ENCODE data around the gene PTPRK. TPM values are rescaled to one million over a fixed set of nuclear protein-coding genes. Genes with fewer than 3 reads are reported as not detected.

The PTPRK gene
- total RNA-seq (2022) (201 and 265 TPM in 2 replicates), Bru-seq, nascent RNA (percentile 98 among the genes with signal in this experiment), BruChase-seq, experiment 1, labeled RNA remaining after a 6-hour chase (percentile 89 among the genes with signal in this experiment), BruChase-seq, experiment 2, labeled RNA remaining after a 2-hour chase (percentile 86 among the genes with signal in this experiment)
- long read RNA-seq, full-length matches to known transcripts = 57 of 301 reads
- long read RNA-seq, partial matches to known transcripts = 36 of 301 reads
- long read RNA-seq, other reads (novel, unspliced or antisense) = 208 of 301 reads

GRCh38 chr6:128520436-128521281 lies at the start of gene PTPRK:
Gene PTPRK, minus strand, starts transcription at chr6:128520599. Its CDS starts 241 bp downstream, at chr6:128520358.
- H3K4me3 Mint-ChIP-seq (ENCODE audit: low read depth, unreplicated experiment) = peak within 1 kb of the TSS; percentile 100
- no peaks in the 10 kb centered on the region for H3K27me3 Mint-ChIP-seq (ENCODE audit: unreplicated experiment)
- intact Hi-C loops (cut with micrococcal nuclease; ENCODE audit: unreplicated experiment) = loop anchor here (2.0 to 5.0 kb wide), 2 partner anchors 137 to 210 kb away; no protein-coding TSS in a partner anchor
- peaks cover 54% of the 10 kb centered on the region for H3K36me3 Mint-ChIP-seq (ENCODE audit: insufficient read depth, unreplicated experiment)
- peaks cover 16% of the 10 kb centered on the region for H3K4me1 Mint-ChIP-seq (ENCODE audit: low read depth, unreplicated experiment)
- no peaks in the 10 kb centered on the region for H3K9me3 Mint-ChIP-seq (ENCODE audit: low read depth, unreplicated experiment)
- BruUV-seq (replicated peaks) = TSS peak; percentile 77
- CTCF ChIA-PET = interaction anchor here (0.8 to 1.9 kb wide), 7 partner anchors 15 to 665 kb away, joined by 3 to 10 read pairs (median 3); no protein-coding TSS in a partner anchor
- DNase-seq = peak; percentile 96
- TF ChIP-seq CTCF (IDR thresholded peaks at IDR 0.05; ENCODE audit: unreplicated experiment) = peak; percentile 51
- peak within 1 kb of the TSS; percentile 88 for H3K27ac Mint-ChIP-seq (ENCODE audit: unreplicated experiment)

GRCh38 chr6:128567029-128567428 lies 46.6 kb upstream of the PTPRK start:
- no peaks in the 10 kb centered on the region for H3K27me3 Mint-ChIP-seq (ENCODE audit: unreplicated experiment)
- H3K27ac Mint-ChIP-seq (ENCODE audit: unreplicated experiment) = no peak overlapping the region
- CTCF ChIA-PET = no interaction called here
- no peak for TF ChIP-seq CTCF (IDR thresholded peaks at IDR 0.05; ENCODE audit: unreplicated experiment)
- no peak for DNase-seq
- no peak overlapping the region for H3K4me3 Mint-ChIP-seq (ENCODE audit: low read depth, unreplicated experiment)
- no TSS peak for BruUV-seq (replicated peaks)
- H3K36me3 Mint-ChIP-seq (ENCODE audit: insufficient read depth, unreplicated experiment) = no peaks in the 10 kb centered on the region
- no peaks in the 10 kb centered on the region for H3K9me3 Mint-ChIP-seq (ENCODE audit: low read depth, unreplicated experiment)
- H3K4me1 Mint-ChIP-seq (ENCODE audit: low read depth, unreplicated experiment) = peaks cover 27% of the 10 kb centered on the region
- intact Hi-C loops (cut with micrococcal nuclease; ENCODE audit: unreplicated experiment) = no loop called here

GRCh38 chr6:128560966-128561365 lies 40.6 kb upstream of the PTPRK start:
- DNase-seq = no peak
- H3K27ac Mint-ChIP-seq (ENCODE audit: unreplicated experiment) = no peak overlapping the region
- CTCF ChIA-PET = no interaction called here
- TF ChIP-seq CTCF (IDR thresholded peaks at IDR 0.05; ENCODE audit: unreplicated experiment) = no peak
- no peaks in the 10 kb centered on the region for H3K27me3 Mint-ChIP-seq (ENCODE audit: unreplicated experiment)
- H3K9me3 Mint-ChIP-seq (ENCODE audit: low read depth, unreplicated experiment) = no peaks in the 10 kb centered on the region
- intact Hi-C loops (cut with micrococcal nuclease; ENCODE audit: unreplicated experiment) = no loop called here
- no peaks in the 10 kb centered on the region for H3K36me3 Mint-ChIP-seq (ENCODE audit: insufficient read depth, unreplicated experiment)
- no TSS peak for BruUV-seq (replicated peaks)
- H3K4me1 Mint-ChIP-seq (ENCODE audit: low read depth, unreplicated experiment) = no peaks in the 10 kb centered on the region
- H3K4me3 Mint-ChIP-seq (ENCODE audit: low read depth, unreplicated experiment) = no peak overlapping the region

- intact Hi-C loops (cut with micrococcal nuclease; ENCODE audit: unreplicated experiment) = no loop called here
Observed at GRCh38 chr6:128558924-128559323, 38.5 kb upstream of the PTPRK start.

More at GRCh38 chr6:128558924-128559323, 38.5 kb upstream of the PTPRK start:
- no peaks in the 10 kb centered on the region for H3K27me3 Mint-ChIP-seq (ENCODE audit: unreplicated experiment)
- H3K9me3 Mint-ChIP-seq (ENCODE audit: low read depth, unreplicated experiment) = no peaks in the 10 kb centered on the region
- no peak overlapping the region for H3K27ac Mint-ChIP-seq (ENCODE audit: unreplicated experiment)
- BruUV-seq (replicated peaks) = no TSS peak
- CTCF ChIA-PET = no interaction called here
- H3K4me1 Mint-ChIP-seq (ENCODE audit: low read depth, unreplicated experiment) = peaks cover 5% of the 10 kb centered on the region
- H3K4me3 Mint-ChIP-seq (ENCODE audit: low read depth, unreplicated experiment) = no peak overlapping the region
- H3K36me3 Mint-ChIP-seq (ENCODE audit: insufficient read depth, unreplicated experiment) = no peaks in the 10 kb centered on the region
- DNase-seq = no peak
- TF ChIP-seq CTCF (IDR thresholded peaks at IDR 0.05; ENCODE audit: unreplicated experiment) = no peak
